Fibroblast of peridontal ligament (primary cell): Measurements from ENCODE around the gene PRKCB.

ENCODE experiments used
- DNase-seq: peaks from one replicate; pipeline ENCODE4 v3.0.0-alpha.2; 2010; ENCODE audit errors: extremely low read depth

PRKCB gene

GRCh38 chr16:23966597-23967394 is 131.0 kb downstream of the PRKCB start:
- no peak for DNase-seq

- DNase-seq, result no peak
Measured at GRCh38 chr16:23967775-23968174, 132.0 kb downstream of the PRKCB start.

GRCh38 chr16:23968176-23968575 is 132.4 kb downstream of the PRKCB start:
- DNase-seq, result no peak

- DNase-seq, result no peak
Measured at GRCh38 chr16:23969468-23970297, 133.9 kb downstream of the PRKCB start.

- DNase-seq, result no peak
Measured at GRCh38 chr16:23974223-23974622, 138.4 kb downstream of the PRKCB start.

GRCh38 chr16:23975293-23975692 is 139.5 kb downstream of the PRKCB start:
- no peak for DNase-seq

- DNase-seq, result no peak
Measured at GRCh38 chr16:23976091-23976490, 140.3 kb downstream of the PRKCB start.

- DNase-seq, result no peak
Measured at GRCh38 chr16:23976524-23976923, 140.7 kb downstream of the PRKCB start.

- no peak for DNase-seq
Measured at GRCh38 chr16:23979441-23979840, 143.7 kb downstream of the PRKCB start.

GRCh38 chr16:23979982-23980381 is 144.2 kb downstream of the PRKCB start:
- DNase-seq, result no peak

- DNase-seq, result no peak
Measured at GRCh38 chr16:23981429-23982399, 145.9 kb downstream of the PRKCB start.

- DNase-seq, result no peak
Measured at GRCh38 chr16:23986455-23986854, 150.7 kb downstream of the PRKCB start.

- no peak for DNase-seq
Measured at GRCh38 chr16:23987443-23987842, 151.7 kb downstream of the PRKCB start.

- no peak for DNase-seq
Measured at GRCh38 chr16:23990507-23990906, 154.7 kb downstream of the PRKCB start.

- DNase-seq, result no peak
Measured at GRCh38 chr16:23991066-23991465, 155.3 kb downstream of the PRKCB start.

GRCh38 chr16:23994615-23995014 is 158.8 kb downstream of the PRKCB start:
- DNase-seq, result no peak

GRCh38 chr16:23996258-23996955 is 160.6 kb downstream of the PRKCB start:
- no peak for DNase-seq

GRCh38 chr16:23998771-23999170 is 163.0 kb downstream of the PRKCB start:
- DNase-seq, result no peak

GRCh38 chr16:23999663-24000062 is 163.9 kb downstream of the PRKCB start:
- DNase-seq, result no peak

- no peak for DNase-seq
Measured at GRCh38 chr16:24001710-24002109, 165.9 kb downstream of the PRKCB start.

GRCh38 chr16:24002619-24003018 is 166.8 kb downstream of the PRKCB start:
- no peak for DNase-seq
